HG02610 (cell line): Measurements from ENCODE around the gene ANKRD45.
"Not testable (repeated sequence)": the region's sequence is repeated elsewhere in the genome, so short reads cannot be mapped to it uniquely, and the experiment has no call there.

Source experiments
- ATAC-seq: cut with Tn5 transposase; IDR thresholded peaks from one replicate; pipeline ENCODE4 v1.9.1; 2021; ENCODE audit warnings: mild to moderate bottlenecking, moderate library complexity; ENCODE audit not compliant: unreplicated experiment

ANKRD45 gene

DNA sequence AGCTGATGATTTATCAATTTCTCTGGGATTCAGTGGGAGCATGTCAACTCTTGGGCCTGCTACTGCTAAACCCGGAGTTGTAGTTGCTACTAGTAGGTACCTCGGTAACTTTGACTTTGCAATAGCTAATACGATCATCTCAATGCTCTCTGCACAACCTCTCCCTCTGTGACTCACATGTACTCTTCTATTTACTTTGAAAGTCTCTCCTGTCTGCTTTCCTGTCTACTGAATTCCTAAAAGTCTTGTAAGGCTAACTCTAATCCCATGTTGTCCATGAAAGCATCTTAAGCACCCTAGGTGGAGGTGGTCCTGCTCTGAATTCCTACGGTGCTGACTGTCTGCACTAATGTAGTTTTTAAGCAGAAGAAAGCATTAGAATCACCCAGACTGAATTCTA is 96.1 kb downstream of the ANKRD45 start:
- no peak for ATAC-seq

DNA sequence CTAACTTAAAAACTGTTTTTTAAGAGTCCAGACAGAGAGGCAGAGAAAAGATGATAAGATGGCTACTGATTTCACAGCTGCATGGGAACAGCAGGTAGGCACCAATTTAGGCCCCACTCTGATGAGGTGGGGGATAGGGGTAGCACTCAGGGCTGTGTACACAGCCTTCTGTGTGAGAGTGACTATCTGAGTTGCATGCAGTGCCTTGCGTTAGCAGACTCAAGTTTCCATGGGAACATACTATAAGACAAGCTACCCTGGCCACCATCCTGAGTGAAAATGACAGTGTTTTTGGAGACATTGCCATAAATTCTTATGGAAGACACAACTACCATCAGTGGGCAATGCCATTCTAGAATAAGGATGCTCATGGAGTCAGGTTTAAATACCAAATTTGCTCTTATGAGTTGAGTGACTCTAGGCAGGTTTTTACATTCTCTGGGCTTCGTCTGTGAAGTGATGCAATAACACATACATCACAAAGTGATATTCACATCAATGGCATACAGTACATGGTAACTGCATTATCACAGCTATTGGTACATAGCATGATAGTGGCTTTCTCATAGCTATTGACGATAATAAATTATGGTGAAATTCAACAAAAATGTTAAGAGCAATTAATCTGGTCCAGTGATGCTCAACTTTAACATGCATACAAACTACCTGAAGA is 97.3 kb downstream of the ANKRD45 start:
- no peak for ATAC-seq

DNA sequence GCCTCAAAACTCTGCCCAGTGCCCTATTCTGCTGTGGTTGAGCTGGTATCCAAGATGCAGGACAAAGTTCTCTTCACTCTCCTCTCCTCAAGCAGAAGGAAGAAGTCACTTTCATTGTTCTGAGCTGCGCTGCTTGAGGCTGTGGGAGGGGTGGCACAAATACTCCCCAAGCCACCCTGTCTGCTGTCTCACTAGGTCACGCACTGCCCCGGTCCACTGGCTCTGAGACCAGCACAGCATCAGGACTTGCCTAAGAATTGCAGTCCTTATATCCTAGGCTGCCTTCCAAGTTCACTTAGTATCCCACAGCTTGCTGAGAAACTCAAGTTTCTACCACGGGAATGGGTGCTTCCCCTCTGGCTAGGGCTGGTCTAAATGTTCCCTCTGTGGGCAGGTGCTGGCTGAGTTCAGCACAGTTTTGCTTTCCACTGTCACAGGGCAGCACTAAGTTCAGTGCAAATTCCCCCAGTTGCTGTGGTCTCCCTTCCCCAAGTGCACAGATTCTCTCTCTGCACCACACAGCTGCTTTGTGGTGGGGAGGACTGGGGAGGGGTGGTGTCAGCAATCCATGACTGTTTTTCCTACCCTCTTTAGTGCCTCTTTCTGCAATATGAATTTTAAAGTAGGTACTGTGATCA is 99.2 kb downstream of the ANKRD45 start:
- ATAC-seq: peak; percentile 95

DNA sequence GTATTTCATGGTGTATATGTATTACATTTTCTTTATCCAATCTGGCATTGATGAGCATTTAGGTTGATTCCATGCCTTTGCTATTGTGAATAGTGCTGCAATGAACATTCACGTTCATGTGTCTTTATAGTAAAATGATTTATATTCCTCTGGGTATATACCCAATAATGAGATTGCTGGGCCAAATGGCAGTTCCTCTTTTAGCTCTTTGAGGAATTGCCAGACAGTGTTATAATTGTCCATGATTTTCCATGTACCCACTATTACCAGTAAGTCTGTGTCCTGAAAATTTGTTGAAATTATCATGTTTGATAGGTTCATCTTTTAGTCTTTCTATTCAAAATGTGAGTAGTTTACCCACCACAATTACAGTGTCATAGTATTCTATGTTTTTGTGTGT is 101.2 kb downstream of the ANKRD45 start:
- ATAC-seq: no peak

DNA sequence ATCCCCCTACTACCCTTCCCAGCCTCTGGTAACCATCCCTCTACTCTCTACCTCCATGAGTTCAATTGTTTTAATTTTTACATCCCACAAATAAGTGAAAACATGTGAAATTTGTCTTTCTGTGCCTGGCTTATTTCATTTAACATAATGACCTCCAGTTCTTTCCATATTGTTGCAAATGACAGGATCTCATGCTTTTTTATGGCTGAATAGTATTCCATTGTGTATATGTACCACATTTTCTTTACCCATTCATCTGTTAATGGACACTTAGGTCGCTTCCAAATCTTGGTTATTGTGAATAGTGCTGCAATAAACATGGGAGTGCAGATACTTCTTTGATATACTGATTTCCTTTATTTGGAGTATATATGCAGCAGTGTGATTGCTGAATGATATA is 105.8 kb downstream of the ANKRD45 start:
- not testable (repeated sequence) for ATAC-seq

DNA sequence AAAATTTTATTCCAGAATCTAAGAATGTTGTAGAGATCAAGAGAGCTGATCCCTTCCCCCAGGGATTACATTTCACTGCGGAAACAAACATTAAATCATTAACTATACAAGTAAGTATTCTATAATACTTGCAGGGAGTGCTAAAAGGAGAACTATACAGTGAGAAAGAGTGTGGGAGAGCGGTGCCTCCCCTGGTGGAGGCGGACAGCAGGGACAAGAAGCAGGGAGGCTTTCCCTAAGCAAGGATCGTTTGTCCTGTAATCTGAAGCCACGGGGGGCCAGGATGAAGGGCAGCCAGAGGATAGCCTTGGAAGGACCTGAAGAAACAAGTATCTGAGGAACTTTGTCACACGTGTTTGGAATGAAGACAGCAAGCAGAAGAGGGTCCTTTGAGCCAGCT is 106.8 kb downstream of the ANKRD45 start:
- ATAC-seq: no peak

DNA sequence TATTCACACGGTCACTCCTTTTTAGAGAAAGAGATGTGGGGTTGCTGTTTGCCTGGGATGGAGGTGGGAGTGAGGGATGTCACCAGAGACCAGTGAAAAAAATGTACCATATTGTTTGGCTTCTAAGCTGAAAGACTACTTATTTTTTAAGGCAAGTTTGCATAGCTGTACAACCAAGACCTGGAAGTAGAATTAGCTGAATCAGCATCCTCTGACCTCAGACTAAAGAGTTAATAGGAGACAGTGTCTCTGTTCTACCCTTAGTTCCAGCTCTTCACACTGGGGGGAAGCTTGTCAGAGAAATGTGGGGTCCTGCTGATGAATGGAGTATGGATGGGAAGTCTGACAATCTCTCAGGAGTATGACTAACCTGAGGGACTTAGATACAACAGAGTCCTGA is 108.4 kb downstream of the ANKRD45 start:
- no peak for ATAC-seq

DNA sequence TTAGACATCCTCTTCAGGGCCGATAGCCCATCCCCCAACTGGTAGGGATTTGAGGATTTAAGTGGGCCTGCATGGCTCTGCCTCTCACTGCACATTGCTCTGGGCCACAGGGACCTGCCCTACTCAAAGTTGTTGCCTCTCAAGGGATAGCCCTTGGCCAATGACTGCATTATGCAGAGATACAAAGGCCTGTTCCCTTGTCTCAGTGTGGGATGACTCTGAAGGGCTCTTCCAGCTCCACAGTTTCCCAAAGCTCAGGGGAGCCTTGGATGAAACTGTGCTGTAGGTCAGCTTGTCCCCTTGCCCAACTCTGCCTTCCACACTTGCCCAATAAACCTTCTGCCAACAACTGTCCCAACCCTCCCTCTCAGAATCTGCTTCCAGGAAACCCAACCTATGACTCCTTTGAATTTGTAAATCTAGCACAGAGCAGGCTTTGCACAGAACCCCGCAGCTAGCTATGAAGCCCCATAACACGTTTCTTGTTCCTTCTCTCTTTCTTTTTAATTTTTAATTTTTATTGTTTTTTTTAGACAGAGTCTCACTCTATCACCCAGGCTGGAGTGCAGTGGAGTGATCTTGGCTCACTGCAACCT is 109.3 kb downstream of the ANKRD45 start:
- ATAC-seq: no peak
